Islet precursor cell (in vitro differentiated cells): Measurements from ENCODE around the gene MCM3.

Experiments used
- DNase-seq: peaks from one replicate; pipeline ENCODE4 v3.0.0-alpha.2; 2018

MCM3 gene

DNA sequence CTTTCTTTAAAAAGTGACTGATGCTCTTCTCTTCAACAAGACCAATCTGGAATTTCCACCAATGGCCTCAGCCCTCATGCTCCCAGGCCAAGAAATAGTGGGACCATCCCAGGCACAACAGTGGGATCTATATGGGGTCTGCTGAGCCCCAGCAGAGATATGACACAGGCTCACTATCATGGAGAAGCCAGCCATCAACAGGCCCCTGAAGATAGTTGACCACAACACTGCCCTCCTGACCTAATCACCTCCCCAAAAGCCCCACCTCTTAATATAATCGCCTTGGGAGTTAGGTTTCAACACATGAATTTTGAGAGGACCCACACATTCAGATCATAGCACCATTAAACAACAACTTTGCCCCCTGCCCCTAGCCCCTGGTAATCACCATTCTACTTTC is 16.8 kb upstream of the MCM3 start:
- DNase-seq: no peak

DNA sequence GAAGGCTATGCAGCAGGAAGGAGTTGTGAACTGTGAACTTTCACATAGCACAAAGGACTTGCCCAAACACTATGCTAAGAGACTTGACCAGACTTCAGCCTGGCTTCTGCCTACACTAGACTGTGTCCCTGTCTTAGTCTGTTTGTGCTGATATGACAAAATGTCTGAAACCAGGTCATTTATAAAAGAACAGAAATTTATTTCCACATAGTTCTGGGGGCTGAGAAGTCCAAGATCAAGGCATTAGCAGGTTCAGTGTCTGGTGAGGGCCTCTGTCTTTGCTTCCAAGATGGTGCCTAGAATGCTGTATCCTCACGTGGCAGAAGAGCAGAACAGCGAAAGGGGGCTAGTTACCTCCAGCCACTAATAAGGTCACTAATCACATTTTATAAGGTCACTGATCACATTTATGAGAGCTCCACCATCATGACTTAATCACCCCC is 16.0 kb upstream of the MCM3 start:
- no peak for DNase-seq

DNA sequence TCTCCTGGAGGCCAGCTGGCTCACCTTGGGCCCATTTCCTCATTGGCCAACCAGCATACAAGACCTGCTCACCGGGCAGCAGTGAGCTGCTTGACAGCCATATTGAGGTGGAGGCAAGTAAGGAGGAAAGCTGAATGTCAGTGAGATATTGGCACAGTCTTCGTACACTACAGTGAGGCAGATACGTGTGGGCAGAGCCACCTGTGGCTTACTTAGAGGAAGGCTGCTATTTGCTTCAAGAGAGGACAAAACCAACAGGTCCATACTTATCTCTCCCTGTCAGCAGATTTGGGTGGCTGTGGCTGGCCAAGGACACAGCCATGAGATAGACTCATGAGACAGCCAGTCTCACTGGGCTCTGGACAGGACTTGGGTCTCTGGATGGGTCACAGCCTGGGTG is 15.1 kb upstream of the MCM3 start:
- no peak for DNase-seq

DNA sequence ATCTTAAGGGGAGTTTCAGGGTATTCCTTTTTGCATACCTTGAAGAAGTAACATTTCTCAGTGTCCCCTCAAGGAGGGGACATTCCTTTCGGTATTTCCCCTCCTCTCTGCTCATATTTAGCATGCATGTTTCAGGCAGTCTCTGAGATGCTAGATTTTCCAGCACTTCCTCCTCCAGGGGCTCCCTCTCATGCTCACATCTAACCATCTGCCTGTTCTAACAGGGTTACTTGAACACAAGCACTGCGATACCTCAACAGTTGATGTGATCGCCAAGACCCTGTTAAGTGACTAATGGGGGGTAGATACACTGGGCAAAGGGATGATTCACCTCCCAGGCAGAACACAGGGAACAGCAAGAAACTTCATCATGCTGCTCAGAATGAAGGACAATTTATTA is 12.9 kb upstream of the MCM3 start:
- DNase-seq: no peak

DNA sequence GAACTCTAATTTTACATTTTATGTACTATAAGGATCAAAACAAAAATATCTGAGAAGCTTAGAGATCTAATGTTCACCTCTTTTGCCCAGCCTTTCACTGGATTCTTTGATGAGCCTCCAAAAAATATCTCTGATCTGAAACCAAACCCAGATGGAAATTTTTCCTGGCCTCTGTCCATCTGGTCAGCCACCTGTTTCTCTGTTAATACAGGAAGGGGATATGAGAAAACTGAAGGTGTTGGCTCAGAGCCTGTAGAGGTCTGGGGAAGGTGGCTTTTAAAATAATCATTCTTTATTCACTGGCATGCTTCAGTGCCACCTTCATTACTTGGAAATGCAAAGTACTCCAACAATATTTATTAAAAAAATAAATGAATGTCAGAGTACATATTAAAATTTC is 8.5 kb upstream of the MCM3 start:
- no peak for DNase-seq

DNA sequence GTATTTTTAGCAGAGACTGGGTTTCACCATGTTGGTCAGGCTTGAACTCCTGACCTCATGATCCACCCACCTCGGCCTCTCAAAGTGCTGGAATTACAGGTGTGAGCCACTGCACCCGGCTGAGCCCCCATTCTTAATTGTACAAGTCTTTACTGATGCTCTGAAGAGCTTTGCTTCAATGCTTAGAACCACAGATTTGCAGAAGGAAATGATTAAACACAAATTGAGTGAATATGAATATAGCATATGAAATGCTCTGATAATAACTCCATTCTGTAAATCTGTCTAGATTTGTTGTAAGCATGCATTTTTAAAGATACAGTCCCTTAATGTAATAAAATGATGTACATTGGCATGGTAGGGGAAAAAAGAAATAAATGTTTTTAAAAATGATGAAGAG is 4.3 kb upstream of the MCM3 start:
- no peak for DNase-seq

DNA sequence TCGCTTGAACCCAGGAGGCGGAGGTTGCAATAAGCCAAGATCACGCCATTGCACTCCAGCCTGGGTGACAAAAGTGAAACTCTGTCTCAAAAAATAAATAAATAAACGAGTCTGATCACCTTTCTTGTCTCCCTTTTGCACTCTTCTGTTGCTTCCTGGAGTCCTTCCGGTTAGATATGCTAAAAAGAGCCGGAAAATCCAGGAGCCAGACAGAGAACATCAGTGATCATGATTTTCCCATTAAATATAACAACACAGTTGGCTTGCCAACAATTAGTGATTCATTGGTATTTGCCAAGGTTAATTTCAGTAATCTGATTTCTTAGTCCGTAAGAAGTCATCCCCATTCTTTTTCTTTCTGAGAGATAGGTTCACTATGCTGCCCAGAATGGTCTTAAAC is 3.7 kb upstream of the MCM3 start:
- DNase-seq: no peak

DNA sequence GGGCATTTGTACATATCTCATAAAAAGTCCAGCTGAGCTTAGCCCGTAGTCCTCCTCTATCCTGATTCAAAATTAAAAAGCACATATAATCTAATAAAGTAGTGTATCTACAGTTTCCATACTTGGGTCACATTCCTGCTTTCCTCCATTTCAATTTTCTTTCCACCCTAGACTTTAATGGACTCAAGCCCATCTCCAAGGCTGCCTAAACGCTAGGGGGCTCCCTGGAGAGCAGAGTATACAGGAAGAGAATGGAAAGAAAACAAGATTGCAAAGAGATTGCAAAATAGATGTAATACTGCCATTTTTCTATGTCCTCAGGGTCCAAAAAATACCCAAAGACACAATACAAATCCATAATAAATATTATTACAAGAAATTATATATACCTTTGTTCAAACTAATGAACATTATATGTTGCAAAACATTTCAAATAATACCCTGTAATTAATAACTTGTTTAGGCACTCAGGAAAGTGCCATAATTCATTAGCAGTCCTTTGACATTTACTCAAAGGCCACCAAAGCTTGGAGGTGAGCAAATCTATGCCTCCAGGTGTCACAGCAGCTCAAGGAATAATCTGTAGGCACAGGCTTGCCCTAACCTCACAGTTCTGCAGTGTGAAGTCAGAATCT is 2.4 kb upstream of the MCM3 start:
- DNase-seq: peak; percentile 79

DNA sequence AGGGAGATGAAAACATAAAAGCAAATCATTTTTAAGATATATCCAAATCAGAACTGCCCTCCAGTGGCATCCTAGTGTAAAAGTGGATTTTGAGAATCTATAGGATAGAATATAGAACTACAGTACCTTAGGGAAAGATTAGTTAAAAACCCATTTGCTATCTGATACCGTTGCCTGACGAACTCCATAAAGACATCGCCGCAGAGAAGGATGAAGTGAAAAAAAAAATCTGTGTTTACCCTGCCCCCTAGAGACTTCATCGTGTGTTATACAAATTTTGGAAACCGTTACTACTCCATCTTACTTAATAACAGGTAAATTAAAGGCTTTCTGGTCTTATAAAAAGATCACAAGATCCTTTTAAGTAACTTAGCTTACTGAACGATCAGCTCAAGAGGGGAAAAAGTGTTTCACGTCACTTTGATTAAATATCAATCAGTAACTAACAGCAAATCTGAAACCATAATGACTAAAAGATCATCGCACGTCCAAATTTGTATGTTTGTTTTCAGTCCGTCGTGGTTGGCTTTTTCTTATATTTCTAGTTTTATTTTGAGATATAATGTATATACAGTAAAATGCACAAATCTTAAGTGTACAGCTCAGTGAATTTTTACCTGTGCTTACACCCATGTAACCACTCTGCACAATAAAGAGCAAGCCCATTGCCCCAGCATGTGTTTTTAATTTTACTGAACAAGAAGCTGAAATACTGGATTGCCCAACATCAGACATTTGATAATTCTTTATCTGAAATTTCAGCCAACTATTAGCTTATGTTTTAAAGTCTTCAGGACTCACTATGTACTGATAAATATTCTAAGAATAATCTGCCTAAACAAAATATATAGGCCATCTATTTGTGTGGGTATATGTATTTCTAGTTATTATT is 881 bp upstream of the MCM3 start:
- no peak for DNase-seq

DNA sequence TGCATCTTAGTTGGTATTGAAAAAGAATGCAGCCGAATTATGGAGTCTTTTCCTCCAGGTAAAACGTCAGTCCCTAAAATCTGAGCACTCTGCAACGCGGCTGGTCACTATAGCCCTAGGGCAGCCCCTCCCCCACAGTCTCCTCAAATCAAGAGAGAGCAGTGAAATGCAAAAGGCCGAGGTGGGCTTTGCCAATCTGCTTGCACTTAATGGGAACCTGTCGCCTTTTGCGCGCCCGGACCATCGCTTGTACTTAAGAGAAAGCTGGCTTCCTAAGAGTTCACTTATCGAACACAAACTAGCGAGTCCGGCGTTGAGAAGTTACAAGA is 447 bp downstream of the MCM3 start:
- peak; percentile 89 for DNase-seq

DNA sequence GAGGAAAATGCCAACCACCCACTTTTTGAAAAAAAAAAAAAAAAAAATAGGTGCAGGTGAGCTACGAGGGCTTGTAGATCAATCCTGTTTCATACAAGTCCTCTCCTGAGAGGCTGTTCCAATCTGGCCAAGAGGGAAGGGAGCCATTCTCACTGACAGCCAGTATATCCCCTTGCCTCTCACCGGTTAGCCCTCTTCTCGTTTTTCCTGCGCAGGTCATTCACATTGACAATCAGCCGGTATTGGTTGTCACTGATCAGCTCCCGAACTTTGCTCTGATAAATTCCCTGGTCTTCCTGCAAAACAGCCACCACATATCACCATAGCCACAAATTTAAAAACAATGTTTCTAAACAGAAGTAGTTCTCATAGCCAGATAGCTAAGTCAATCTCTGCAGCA is 1.4 kb downstream of the MCM3 start:
- DNase-seq: no peak

DNA sequence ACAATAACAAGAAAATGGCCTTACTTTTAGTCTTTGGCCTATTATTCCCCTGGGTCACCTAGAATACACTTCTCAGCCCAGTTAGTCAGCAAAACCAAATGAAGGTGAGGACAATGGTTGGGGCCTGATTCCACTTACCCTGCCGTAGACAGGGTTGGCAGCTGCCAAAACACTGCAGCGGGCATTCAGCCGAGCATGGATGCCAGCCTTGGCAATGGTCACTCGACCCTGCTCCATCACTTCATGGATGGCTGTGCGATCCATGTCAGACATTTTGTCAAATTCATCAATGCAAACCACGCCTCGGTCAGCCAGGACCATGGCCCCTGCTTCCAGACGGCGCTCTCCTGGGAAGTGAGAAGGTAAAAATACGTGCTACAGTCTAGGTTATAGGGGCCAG is 8.4 kb downstream of the MCM3 start:
- no peak for DNase-seq

DNA sequence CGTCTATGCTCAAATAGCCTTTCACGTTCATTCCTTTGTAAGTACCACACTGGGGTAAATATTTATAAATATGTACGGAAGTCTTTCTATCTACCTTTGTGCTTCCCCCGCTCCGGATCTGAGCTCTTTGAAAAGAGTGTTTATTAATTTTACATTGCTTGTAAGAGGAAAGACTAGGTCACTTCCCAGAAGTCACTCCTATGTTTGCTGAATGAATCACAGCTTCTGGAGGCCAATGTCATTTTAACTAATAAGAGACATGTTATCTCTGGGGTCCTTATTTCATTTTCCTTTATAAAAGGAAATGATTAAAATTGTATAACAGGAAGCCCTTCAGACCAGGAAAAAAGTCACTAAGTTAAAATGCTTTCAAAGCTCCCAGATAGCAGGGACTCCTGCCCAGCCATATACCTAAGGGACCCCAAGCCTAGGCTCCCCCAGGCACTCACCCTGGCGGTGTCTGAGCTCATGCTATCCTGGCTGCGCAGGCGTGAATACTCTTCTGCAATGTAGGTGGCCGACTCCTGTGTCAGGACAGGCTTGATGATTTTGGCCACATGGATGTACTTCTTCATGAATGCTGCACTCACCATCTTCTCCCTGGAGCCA is 12.6 kb downstream of the MCM3 start:
- no peak for DNase-seq

DNA sequence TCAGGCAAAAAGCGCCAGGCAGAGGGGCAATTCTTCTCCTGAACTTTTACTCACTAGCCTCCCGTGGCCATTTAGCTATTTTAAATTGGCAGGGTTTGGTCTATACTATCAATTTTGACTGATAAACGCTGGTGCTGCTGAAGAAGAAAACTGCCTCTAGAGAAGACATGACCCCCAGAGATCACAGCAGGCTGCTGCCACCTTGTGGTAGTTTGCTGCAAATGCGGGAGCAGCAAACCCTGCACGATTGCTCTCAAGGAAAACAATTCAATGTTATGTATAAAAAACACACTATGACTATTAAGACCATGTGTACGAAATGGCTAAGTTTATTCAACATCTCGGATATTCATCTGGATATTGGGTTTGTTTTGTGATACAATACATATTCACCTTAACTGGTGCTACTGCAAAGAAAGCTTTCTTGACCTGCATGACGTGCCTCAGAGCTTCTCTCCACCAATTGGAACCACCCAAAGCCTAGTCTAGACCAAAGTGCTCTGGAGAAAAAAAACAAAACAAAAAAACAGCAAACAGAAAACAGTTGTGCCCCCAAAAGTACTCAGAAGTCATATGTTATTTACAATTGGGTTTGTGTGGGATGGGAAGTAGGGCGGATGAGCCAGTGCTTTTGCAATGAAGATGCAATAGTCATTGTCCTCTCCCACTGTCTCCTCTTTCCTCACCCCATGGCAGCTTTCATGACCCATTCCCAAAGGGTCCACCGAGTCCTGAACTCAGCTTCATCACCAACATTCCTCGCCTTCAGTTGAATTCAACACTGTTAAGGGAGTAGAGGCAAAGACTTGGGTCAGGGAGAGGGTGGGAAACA is 20.6 kb downstream of the MCM3 start:
- DNase-seq: peak; percentile 80

DNA sequence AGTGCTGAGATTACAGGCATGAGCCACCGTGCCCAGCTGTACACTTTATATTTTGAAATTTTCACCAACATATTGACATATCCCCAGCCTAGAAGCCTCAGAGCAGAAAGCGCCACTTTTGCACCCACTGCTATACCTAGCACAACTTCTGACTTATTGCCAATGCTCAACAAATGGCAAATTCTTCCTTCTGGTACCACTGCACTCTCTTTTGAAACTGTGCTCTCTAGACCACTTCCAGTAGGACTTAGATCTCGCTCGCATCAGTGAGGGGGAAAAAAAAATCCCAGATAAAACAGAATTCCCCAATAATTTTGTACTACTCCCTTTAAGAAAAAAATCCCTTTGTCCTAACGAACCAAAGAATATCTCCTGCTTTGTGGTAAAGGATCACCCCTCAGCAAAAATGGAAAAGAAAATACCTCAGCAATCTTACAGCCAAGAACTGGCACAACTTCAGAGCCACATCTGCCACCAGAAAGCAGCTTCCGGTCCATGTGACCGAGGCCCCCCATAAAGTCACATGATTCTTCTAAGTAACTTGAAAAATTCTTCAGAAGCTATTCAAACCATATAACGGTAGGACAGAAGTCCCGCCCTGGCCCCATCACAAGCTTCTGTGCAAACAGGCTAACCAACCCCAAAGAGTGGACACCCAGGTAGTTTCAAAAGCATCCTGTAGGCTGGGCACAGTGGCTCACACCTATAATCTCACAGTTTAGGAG is 21.8 kb downstream of the MCM3 start:
- no peak for DNase-seq

DNA sequence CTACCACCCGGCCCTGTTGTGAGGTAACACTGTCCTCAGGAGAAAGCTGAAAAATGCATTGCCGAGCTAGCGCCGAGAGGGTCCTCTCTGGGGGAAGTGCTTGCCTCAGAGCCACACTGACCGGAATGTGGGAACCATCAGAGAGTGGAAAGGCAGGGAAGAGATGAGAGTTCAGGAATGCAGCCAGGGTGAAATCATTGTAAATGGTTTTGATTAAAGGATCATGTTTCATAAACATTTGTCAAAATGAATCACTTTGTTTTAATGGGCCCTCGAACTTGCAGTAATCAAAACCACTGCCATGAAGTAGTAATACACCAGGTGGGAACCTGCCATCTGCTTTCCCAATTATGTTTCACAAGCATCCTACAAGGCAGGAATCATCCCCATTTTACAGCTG is 23.3 kb downstream of the MCM3 start:
- DNase-seq: no peak

DNA sequence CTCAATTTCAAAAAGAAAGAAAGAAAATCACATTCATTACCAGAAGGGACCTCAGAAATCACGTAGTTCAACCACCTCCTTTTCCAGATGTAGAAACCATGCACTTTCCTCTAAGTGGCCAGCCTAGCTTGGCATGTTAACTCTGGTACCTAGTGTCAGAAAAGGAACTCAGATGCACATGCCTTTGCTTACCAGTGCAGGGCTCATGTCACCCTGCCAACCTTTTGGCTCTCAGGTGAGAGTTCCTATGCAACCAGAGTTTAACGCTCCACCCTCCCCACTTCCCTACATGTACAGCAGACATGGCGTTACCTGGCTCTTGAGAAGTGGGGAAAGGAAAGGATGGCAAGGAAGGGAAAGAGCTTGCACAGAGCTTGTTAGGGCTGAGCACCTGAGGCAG is 23.9 kb downstream of the MCM3 start:
- no peak for DNase-seq

DNA sequence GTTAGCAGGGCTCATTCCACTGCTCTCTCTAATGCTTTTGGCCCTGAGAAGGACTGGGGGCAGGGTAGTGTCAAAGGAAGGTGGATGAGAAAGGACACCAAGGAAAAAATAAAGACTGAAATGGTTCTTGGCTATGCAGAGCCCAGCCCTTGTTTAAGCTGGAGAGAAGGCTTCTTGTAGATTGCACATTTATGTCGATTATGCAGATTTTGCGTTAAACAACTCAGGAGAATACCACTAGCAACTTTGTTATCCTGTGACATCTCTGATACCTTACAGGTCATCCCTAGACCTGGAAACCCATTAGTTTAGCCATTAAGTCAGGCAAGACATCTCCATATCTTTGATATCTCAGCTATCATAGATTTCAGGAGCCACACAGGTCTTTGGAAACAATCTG is 29.1 kb downstream of the MCM3 start:
- no peak for DNase-seq

DNA sequence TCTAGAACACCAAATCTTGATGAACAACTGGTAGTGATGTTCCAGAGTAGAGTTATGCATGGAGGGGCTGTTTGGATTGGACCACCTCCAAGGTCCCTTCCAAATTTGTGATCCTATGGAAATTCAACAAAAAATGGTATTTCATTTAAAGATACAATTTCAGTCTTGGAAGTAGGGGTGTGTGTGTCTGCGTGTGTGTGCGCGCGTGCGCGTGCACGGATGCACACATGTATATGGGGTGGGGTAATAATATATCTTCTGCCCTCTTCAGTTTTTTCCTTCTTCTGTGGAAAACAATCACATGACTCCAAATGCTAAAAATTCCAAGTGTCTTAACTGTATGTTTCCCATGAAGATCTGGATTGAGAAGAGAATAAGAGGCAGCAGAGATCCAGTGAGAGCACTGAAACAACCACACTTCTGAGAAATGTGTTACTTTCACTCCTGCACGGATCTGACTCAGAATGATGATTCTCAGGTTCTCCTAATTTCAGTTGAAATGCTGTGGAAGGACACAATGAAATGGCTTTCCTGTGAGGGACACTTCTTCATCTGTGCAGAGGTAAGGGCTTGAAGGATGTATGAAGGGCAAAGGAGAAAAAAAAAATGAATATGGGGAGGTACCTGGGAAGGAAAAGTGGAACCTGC is 29.7 kb downstream of the MCM3 start:
- DNase-seq: no peak

DNA sequence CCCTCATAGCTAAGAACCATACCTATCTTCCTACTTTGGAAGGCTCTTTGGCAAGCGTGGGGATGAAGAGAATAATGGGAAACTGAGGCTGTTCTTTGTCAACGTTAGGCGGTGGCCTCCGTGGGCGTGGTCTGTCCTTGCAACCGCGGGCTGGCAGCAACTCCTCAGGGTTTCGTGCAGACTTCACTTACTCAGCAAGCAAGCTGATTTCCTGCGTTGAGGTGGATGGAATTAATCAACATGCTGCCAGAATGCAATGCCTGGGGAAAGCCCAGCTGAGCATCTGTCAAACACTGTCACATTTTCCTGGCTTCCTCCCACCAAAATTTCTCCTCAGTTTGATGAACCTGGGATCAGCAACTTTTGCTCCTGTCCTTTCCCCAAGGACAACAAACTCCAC is 31.0 kb downstream of the MCM3 start:
- DNase-seq: no peak

DNA sequence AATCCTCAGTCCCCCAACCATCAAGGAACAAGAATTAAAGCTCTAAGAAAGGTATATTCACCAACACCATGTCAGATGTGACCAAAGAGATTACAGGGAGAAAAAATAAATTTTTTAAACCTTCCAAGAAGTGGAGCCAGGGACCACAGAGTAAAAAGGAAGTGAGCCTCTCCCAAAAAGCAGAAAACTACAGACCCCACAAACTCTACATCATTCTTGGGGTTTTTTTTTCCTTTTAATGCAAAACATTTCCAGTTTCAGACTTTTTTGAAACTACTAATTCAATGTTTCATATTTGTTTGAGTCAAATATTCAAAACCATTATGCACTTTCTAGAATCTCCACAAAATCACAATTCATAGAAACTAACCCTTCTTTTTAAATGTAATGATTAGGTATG is 33.4 kb downstream of the MCM3 start:
- DNase-seq: no peak

DNA sequence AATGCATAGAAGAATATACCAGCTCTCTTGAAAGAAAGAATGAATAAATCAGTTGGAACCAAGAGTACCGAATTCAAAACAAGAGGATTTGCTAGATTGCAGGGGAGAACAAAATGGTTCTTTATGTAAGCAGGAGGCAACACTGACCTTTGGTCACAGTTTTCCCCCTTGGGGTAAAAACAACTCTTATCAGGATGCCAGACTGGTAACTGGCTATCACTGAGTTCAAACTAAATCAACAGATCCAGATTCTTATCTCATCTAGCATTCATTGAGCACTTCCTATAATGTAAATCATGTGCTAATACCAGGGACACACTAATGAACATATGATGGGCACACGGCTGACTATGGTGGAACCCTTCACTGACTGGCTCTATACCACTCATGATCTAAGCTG is 35.5 kb downstream of the MCM3 start:
- DNase-seq: no peak
